OCI-LY1 (cell line): Measurements from ENCODE around the gene ZNF521.
"Not testable (repeated sequence)": the region's sequence is repeated elsewhere in the genome, so short reads cannot be mapped to it uniquely, and the experiment has no call there.

Source experiments
- H2AFZ ChIP-seq: fragments of 200-600 bp; sonication (generic), shearing (Covaris generic); 2 replicates; pipeline ENCODE4 v1.6.0; 2014; ENCODE audit warnings: antibody characterized with exemption, mild to moderate bottlenecking, low read length
- H3F3A ChIP-seq: fragments of 200-600 bp; sonication (generic), shearing (Covaris generic); 2 replicates; pipeline ENCODE4 v1.6.0; 2014; ENCODE audit warnings: mild to moderate bottlenecking, antibody characterized with exemption, low read length, moderate library complexity; ENCODE audit not compliant: insufficient read depth
- H3K27ac ChIP-seq: fragments of 200-600 bp; sonication (generic); 2 replicates; pipeline ENCODE4 v1.5.1; 2014; ENCODE audit warnings: low read length, mixed run types, mild to moderate bottlenecking, low read depth; ENCODE audit not compliant: poor library complexity, severe bottlenecking
- H3K27me3 ChIP-seq: fragments of 200-600 bp; sonication (generic); 2 replicates; pipeline ENCODE4 v1.6.0; 2014; ENCODE audit warnings: antibody characterized with exemption, mild to moderate bottlenecking, low read length, moderate library complexity; ENCODE audit not compliant: insufficient read depth
- H3K36me3 ChIP-seq: fragments of 200-600 bp; sonication (generic); 2 replicates; pipeline ENCODE4 v1.6.1; 2014; ENCODE audit warnings: mild to moderate bottlenecking, antibody characterized with exemption, low read length, moderate library complexity, mixed read lengths; ENCODE audit not compliant: insufficient read depth
- H3K4me1 ChIP-seq: fragments of 200-600 bp; sonication (generic); 2 replicates; pipeline ENCODE4 v1.5.1; 2014; ENCODE audit warnings: mild to moderate bottlenecking, low read length, moderate library complexity; ENCODE audit not compliant: insufficient read depth, severe bottlenecking
- H3K4me2 ChIP-seq: fragments of 200-600 bp; sonication (generic), shearing (Covaris generic); 2 replicates; pipeline ENCODE4 v1.6.1; 2014; ENCODE audit warnings: low read length
- H3K4me3 ChIP-seq: fragments of 200-600 bp; sonication (generic); 2 replicates; pipeline ENCODE4 v1.5.1; 2014; ENCODE audit warnings: low read length, low read depth, mild to moderate bottlenecking, mixed read lengths; ENCODE audit not compliant: poor library complexity, severe bottlenecking
- H3K79me2 ChIP-seq: fragments of 200-600 bp; shearing (Covaris generic); 2 replicates; pipeline ENCODE4 v1.6.1; 2016; ENCODE audit warnings: mixed run types, low read length, mixed read lengths; ENCODE audit not compliant: insufficient read depth
- H3K9ac ChIP-seq: fragments of 200-600 bp; sonication (generic), shearing (Covaris generic); 2 replicates; pipeline ENCODE4 v1.6.1; 2014; ENCODE audit warnings: mild to moderate bottlenecking, low read length, mixed read lengths
- H3K9me2 ChIP-seq: fragments of 200-600 bp; sonication (generic), shearing (Covaris generic); 2 replicates; pipeline ENCODE4 v1.6.1; 2014; ENCODE audit warnings: low read depth, mild to moderate bottlenecking, low read length, mixed read lengths
- H3K9me3 ChIP-seq: fragments of 200-600 bp; shearing (Covaris generic); 2 replicates; pipeline ENCODE4 v1.6.1; 2014; ENCODE audit warnings: low read length, mixed read lengths
- H4K20me1 ChIP-seq: fragments of 200-600 bp; sonication (generic), shearing (Covaris generic); 2 replicates; pipeline ENCODE4 v1.6.0; 2016; ENCODE audit warnings: mild to moderate bottlenecking, low read length; ENCODE audit not compliant: insufficient read depth
- EZH2 ChIP-seq: fragments of 200-600 bp; sonication (generic), shearing (Covaris generic); IDR thresholded peaks from 2 replicates; pipeline ENCODE4 v1.8.0; 2017; ENCODE audit warnings: borderline replicate concordance, mixed run types, mild to moderate bottlenecking, antibody characterized with exemption, low read length, moderate library complexity, mixed read lengths
- TF ChIP-seq, protein P1 (sequence below): fragments of 200-600 bp; sonication (generic), shearing (Covaris generic); IDR thresholded peaks from 2 replicates; pipeline ENCODE4 v1.5.1; 2017; ENCODE audit warnings: mild to moderate bottlenecking, antibody characterized with exemption, low read length, moderate library complexity, mixed read lengths

Gene ZNF521

DNA sequence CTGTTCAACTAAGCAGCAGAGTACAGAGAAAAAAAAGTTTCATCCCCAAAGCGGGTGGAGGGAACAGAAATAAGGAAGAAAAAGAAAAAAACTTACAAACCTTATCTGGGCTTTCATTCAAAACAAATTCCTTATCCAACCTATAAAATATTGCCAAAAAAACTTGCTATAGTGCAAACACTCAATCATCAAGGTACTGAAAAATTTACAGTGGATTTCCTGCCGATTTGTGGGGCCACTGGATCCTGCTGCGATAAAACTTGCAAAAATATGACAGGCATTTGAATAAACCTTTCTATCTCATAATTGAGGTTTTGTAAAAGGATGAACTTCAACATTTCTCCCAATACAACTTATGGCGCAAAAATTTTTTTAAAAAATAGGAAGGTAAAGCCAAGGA, 77.0 kb downstream of the ZNF521 start:
- no peaks in the 10 kb centered on the region for H4K20me1 ChIP-seq
- H3K27me3 ChIP-seq = no peaks in the 10 kb centered on the region
- no peak overlapping the region for H3K9ac ChIP-seq
- H3K36me3 ChIP-seq = no peaks in the 10 kb centered on the region
- peaks cover 22% of the 10 kb centered on the region for H3K4me1 ChIP-seq
- H3K27ac ChIP-seq = no peak overlapping the region
- no peaks in the 10 kb centered on the region for H3K9me2 ChIP-seq
- H3K4me2 ChIP-seq = no peak overlapping the region
- TF ChIP-seq EZH2 = no peak
- TF ChIP-seq, protein P1, sequence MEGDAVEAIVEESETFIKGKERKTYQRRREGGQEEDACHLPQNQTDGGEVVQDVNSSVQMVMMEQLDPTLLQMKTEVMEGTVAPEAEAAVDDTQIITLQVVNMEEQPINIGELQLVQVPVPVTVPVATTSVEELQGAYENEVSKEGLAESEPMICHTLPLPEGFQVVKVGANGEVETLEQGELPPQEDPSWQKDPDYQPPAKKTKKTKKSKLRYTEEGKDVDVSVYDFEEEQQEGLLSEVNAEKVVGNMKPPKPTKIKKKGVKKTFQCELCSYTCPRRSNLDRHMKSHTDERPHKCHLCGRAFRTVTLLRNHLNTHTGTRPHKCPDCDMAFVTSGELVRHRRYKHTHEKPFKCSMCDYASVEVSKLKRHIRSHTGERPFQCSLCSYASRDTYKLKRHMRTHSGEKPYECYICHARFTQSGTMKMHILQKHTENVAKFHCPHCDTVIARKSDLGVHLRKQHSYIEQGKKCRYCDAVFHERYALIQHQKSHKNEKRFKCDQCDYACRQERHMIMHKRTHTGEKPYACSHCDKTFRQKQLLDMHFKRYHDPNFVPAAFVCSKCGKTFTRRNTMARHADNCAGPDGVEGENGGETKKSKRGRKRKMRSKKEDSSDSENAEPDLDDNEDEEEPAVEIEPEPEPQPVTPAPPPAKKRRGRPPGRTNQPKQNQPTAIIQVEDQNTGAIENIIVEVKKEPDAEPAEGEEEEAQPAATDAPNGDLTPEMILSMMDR = no peak
- no peaks in the 10 kb centered on the region for H3F3A ChIP-seq
- H3K4me3 ChIP-seq = no peak overlapping the region
- no peaks in the 10 kb centered on the region for H3K9me3 ChIP-seq
- H3K79me2 ChIP-seq = no peaks in the 10 kb centered on the region
- no peak overlapping the region for H2AFZ ChIP-seq

DNA sequence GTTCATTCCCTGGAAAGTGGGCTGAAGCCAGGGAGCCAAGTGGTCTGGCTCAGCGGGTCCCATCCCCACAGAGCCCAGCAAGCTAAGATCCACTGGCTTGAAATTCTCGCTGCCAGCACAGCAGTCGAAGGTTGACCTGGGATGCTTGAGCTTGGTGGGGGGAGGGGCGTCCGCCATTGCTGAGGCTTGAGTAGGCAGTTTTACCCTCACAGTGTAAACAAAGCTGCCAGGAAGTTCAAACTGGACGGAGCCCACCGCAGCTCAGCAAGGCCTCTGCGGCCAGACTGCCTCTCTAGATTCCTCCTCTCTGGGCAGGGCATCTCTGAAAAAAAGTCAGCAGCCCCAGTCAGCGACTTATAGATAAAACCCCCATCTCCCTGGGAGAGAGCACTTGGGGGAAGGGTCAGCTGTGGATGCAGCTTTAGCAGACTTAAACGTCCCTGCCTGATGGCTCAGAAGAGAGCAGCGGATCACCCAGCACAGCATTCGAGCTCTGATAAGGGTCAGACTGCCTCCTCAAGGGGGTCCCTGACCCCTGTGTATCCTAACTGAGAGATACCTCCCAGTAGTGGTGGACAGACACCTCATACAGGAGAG, 84.9 kb downstream of the ZNF521 start:
- H3K36me3 ChIP-seq, H3K79me2 ChIP-seq, H3K4me1 ChIP-seq, H3K9ac ChIP-seq, H3K27ac ChIP-seq, H2AFZ ChIP-seq, H3K27me3 ChIP-seq, H3F3A ChIP-seq, H3K9me2 ChIP-seq, H3K9me3 ChIP-seq, H3K4me3 ChIP-seq, H3K4me2 ChIP-seq, H4K20me1 ChIP-seq: not testable (repeated sequence)

DNA sequence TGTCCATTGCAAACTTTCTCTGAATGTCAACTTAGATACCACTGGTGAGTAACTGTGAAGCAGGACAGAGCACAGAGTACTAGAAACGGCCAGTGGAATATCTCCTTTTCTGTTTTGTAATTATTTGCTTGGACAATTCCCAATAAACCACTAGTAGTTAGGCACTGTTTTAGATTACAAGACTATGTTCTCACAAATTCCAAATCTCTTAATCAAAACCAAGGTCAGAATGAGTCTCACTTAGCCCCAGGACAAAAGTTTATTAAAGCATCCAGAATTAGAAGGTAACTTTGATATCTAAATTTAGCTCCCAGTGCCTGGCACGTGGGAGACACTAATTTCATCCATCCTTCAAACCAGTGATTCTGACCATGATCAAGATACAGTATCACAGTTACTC, 89.0 kb downstream of the ZNF521 start:
- H3K4me1 ChIP-seq = peaks cover 4% of the 10 kb centered on the region
- H3K27me3 ChIP-seq = no peaks in the 10 kb centered on the region
- H3K9me3 ChIP-seq = no peaks in the 10 kb centered on the region
- H3K4me2 ChIP-seq = no peak overlapping the region
- no peak for TF ChIP-seq EZH2
- TF ChIP-seq, protein P1 = no peak
- no peaks in the 10 kb centered on the region for H3K9me2 ChIP-seq
- no peaks in the 10 kb centered on the region for H3K36me3 ChIP-seq
- H3F3A ChIP-seq = no peaks in the 10 kb centered on the region
- H4K20me1 ChIP-seq = no peaks in the 10 kb centered on the region
- H3K79me2 ChIP-seq = no peaks in the 10 kb centered on the region
- no peak overlapping the region for H3K9ac ChIP-seq
- no peak overlapping the region for H2AFZ ChIP-seq
- no peak overlapping the region for H3K27ac ChIP-seq
- no peak overlapping the region for H3K4me3 ChIP-seq

DNA sequence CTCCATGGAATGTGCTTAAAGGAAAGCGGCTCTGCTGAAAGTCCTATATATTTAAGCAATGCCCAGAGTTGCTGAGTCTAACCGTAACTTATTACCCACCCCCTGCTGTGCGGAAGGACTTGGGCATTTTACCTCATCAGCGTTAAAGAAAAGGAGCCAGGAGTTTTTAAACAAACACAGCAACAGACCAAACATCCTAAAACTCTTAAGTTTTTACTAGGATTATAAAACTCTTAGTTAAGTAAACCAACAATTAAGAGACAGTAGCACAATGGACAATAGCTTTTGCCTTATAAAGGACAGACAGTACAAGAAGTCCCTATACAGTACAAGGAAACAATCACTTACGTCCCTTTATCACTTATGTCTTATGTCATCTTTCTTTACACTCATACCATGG, 90.2 kb downstream of the ZNF521 start:
- no peaks in the 10 kb centered on the region for H3K4me1 ChIP-seq
- H3K4me3 ChIP-seq = no peak overlapping the region
- no peak overlapping the region for H3K4me2 ChIP-seq
- no peaks in the 10 kb centered on the region for H4K20me1 ChIP-seq
- H3K36me3 ChIP-seq = no peaks in the 10 kb centered on the region
- no peak overlapping the region for H3K9ac ChIP-seq
- H3F3A ChIP-seq = no peaks in the 10 kb centered on the region
- no peaks in the 10 kb centered on the region for H3K9me2 ChIP-seq
- H3K27ac ChIP-seq = no peak overlapping the region
- no peaks in the 10 kb centered on the region for H3K27me3 ChIP-seq
- no peak overlapping the region for H2AFZ ChIP-seq
- no peaks in the 10 kb centered on the region for H3K79me2 ChIP-seq
- H3K9me3 ChIP-seq = no peaks in the 10 kb centered on the region
- TF ChIP-seq EZH2 = no peak
- TF ChIP-seq, protein P1 = no peak
